ENCODE measurements around the gene PROSER2.
A peak's percentile ranks its signal among the peaks of the same experiment; 100 is the strongest.
"Not testable (repeated sequence)": the region's sequence is repeated elsewhere in the genome, so short reads cannot be mapped to it uniquely, and the experiment has no call there.

The PROSER2 gene

GRCh38 chr10:11837372-11838161 is 14.4 kb downstream of the PROSER2 start:
- no peak for DNase-seq

- DNase-seq = peak; percentile 51
Observed at GRCh38 chr10:11838298-11838852, 15.2 kb downstream of the PROSER2 start.

- no peak for DNase-seq
Observed at GRCh38 chr10:11841375-11841774, 18.2 kb downstream of the PROSER2 start.

- DNase-seq = no peak
Observed at GRCh38 chr10:11842411-11842810, 19.3 kb downstream of the PROSER2 start.

GRCh38 chr10:11845113-11845512 is 22.0 kb downstream of the PROSER2 start:
- DNase-seq = no peak

GRCh38 chr10:11846542-11846941 is 23.4 kb downstream of the PROSER2 start:
- DNase-seq = no peak

- no peak for DNase-seq
Observed at GRCh38 chr10:11849277-11849676, 26.1 kb downstream of the PROSER2 start.

GRCh38 chr10:11849911-11850310 is 26.8 kb downstream of the PROSER2 start:
- no peak for DNase-seq

GRCh38 chr10:11851910-11852309 is 28.8 kb downstream of the PROSER2 start:
- DNase-seq = no peak

- not testable (repeated sequence) for DNase-seq
Observed at GRCh38 chr10:11852637-11853036, 29.5 kb downstream of the PROSER2 start.

GRCh38 chr10:11853468-11853867 is 30.3 kb downstream of the PROSER2 start:
- DNase-seq = no peak

GRCh38 chr10:11854301-11854700 is 31.1 kb downstream of the PROSER2 start:
- DNase-seq = no peak

GRCh38 chr10:11856089-11856488 is 32.9 kb downstream of the PROSER2 start:
- no peak for DNase-seq

- peak; percentile 33 for DNase-seq
Observed at GRCh38 chr10:11856678-11857077, 33.5 kb downstream of the PROSER2 start.

- no peak for DNase-seq
Observed at GRCh38 chr10:11858093-11858492, 34.9 kb downstream of the PROSER2 start.

GRCh38 chr10:11861341-11861740 is 38.2 kb downstream of the PROSER2 start:
- DNase-seq = no peak

GRCh38 chr10:11861811-11862428 is 38.8 kb downstream of the PROSER2 start:
- no peak for DNase-seq

- no peak for DNase-seq
Observed at GRCh38 chr10:11863353-11864109, 40.4 kb downstream of the PROSER2 start.

- DNase-seq = no peak
Observed at GRCh38 chr10:11864727-11865126, 41.6 kb downstream of the PROSER2 start.

- DNase-seq = no peak
Observed at GRCh38 chr10:11865561-11865960, 42.4 kb downstream of the PROSER2 start.

- no peak for DNase-seq
Observed at GRCh38 chr10:11866199-11866925, 43.2 kb downstream of the PROSER2 start.

GRCh38 chr10:11869219-11869618 is 46.1 kb downstream of the PROSER2 start:
- DNase-seq = no peak
